Stomach (tissue), 4 donors: ENCODE results near the gene HOXC11.

ENCODE experiments used
- POLR2A ChIP-seq, 4 donors: fragments of 450-650 bp; IDR thresholded peaks; one replicate each; pipeline ENCODE4 v1.6.1; 2016; ENCODE audit warnings: antibody characterized with exemption in 4 of 4, control low read depth in 2 of 4, mild to moderate bottlenecking in 1 of 4, moderate library complexity in 1 of 4
- POLR2AphosphoS5 ChIP-seq, 3 donors: sonication (generic); formaldehyde crosslinking; IDR thresholded peaks; one replicate each; pipeline ENCODE4 v1.6.1; 2016; ENCODE audit warnings: antibody characterized with exemption in 3 of 3
- TF ChIP-seq, protein P1 (sequence below), 7 experiments: fragments of 450-650 bp in 4 of 7; fragments of 200-600 bp in 3 of 7; sonication (generic) in 3 of 7; IDR thresholded peaks; one replicate each; pipeline ENCODE4 v1.5.1; 2016 to 2019; ENCODE audit warnings: antibody characterized with exemption in 7 of 7, control low read depth in 2 of 7, mild to moderate bottlenecking in 1 of 7

DNA sequence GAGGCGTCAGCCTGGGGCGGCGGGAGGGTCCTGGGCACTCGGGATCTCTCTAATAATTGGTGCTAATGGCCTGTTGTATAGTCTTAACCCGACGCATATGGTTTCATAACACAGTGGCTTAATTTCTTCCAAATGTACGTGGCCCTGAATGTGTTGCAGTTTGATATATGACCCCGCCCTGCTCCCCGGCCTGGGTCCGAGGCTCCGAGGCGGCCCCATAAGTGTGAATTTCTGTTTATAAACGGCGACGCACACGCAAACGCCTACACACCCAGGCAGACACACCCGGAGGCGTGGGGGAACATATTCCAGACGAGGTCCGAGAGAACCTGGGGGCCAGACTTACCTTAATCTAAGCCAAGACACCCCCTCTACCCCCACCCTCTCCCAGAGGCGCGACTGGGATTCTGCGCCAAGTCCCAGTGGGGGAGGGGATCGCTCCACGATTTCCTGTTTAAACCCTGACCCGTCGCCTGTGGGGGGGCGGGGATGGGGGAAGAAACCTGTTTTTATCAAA is 45.6 kb downstream of the HOXC11 start:
- TF ChIP-seq, protein P1, sequence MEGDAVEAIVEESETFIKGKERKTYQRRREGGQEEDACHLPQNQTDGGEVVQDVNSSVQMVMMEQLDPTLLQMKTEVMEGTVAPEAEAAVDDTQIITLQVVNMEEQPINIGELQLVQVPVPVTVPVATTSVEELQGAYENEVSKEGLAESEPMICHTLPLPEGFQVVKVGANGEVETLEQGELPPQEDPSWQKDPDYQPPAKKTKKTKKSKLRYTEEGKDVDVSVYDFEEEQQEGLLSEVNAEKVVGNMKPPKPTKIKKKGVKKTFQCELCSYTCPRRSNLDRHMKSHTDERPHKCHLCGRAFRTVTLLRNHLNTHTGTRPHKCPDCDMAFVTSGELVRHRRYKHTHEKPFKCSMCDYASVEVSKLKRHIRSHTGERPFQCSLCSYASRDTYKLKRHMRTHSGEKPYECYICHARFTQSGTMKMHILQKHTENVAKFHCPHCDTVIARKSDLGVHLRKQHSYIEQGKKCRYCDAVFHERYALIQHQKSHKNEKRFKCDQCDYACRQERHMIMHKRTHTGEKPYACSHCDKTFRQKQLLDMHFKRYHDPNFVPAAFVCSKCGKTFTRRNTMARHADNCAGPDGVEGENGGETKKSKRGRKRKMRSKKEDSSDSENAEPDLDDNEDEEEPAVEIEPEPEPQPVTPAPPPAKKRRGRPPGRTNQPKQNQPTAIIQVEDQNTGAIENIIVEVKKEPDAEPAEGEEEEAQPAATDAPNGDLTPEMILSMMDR (IDR thresholded peaks at IDR 0.05), result no peak
- TF ChIP-seq POLR2AphosphoS5 (IDR thresholded peaks at IDR 0.05), result no peak
- no peak for TF ChIP-seq POLR2A (IDR thresholded peaks at IDR 0.05)
